Glomerular endothelial cell (primary cell): ENCODE measurements around the gene RB1. TPM values are rescaled to one million over a fixed set of nuclear protein-coding genes. Genes with fewer than 3 reads are reported as not detected.
A peak's percentile ranks its signal among the peaks of the same experiment; 100 is the strongest.

ENCODE experiments used
- DNase-seq: peaks from one replicate; pipeline ENCODE4 v3.0.0-alpha.2; 2011; ENCODE audit warnings: low read depth, low spot score; ENCODE audit errors: extremely low read depth
- total RNA-seq: library from RNA; depleted of rRNA; stranded (reverse); fragments of >200 nt; gene quantifications from 2 replicates; pipeline ENCODE4 v1.2.3, GENCODE V29; 2015

Gene RB1
- total RNA-seq, result 31.2 and 47.0 TPM in 2 replicates

DNA sequence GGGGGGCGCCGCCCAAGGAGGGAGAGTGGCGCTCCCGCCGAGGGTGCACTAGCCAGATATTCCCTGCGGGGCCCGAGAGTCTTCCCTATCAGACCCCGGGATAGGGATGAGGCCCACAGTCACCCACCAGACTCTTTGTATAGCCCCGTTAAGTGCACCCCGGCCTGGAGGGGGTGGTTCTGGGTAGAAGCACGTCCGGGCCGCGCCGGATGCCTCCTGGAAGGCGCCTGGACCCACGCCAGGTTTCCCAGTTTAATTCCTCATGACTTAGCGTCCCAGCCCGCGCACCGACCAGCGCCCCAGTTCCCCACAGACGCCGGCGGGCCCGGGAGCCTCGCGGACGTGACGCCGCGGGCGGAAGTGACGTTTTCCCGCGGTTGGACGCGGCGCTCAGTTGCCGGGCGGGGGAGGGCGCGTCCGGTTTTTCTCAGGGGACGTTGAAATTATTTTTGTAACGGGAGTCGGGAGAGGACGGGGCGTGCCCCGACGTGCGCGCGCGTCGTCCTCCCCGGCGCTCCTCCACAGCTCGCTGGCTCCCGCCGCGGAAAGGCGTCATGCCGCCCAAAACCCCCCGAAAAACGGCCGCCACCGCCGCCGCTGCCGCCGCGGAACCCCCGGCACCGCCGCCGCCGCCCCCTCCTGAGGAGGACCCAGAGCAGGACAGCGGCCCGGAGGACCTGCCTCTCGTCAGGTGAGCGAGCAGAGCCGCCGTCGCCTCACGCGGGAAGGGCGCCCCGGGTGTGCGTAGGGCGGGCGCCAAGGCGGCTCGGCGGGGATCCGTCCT, at the start of gene RB1:
Gene RB1, plus strand, starts transcription at position 393 of the 784 bp plus-strand sequence. Its CDS starts 162 bp downstream, at position 555.
- DNase-seq, result peak; percentile 44

DNA sequence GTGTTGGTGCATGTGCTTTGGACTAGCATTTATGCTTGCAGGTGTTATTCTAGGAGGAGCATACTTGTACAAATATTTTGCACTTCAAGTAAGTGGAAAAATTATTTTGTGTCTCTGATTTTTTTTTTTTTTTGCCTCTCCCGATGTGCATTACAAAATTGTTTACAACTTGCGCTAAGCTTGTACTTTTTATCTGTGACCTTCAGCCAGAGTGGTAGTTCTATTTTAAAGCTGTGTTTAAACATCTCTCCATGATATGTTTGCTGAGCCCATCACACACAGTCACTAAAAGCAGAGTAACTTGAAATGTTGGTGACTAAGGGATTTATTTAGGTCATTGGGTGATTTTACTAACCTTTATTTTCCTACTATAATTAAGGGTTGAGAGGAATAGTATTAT, 49.7 kb upstream of the RB1 start:
- no peak for DNase-seq

DNA sequence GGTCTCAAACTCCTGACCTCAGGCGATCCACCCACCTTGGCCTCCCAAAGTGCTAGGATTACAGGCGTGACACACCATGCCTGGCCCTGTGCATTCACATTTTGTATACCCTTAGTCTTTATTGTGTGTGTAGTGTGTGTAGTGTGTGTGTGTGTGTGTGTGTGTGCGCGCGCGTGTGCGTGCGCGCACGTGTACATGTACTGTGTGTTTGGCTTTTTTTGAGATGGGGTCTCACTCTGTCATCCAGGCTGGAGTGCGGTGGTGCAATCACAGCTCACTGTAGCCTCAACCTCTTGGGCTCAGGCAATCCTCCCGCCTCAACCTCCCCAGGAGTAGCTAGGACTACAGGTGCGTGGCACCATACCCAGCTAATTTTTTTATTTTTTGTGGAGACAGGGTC, 48.5 kb upstream of the RB1 start:
- no peak for DNase-seq

DNA sequence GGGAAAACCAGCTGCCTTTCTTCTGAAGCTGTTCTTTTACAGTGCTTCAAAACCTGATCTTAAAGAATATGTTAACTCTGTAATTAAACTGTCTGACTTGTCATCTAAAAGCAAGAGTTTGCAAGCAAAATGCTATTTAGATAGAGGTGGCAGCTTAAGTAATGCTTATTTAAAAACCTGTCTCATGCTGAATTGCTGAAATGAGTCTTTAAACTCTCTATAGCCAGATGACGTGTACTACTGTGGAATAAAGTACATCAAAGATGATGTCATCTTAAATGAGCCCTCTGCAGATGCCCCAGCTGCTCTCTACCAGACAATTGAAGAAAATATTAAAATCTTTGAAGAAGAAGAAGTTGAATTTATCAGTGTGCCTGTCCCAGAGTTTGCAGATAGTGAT, 47.6 kb upstream of the RB1 start:
- no peak for DNase-seq

DNA sequence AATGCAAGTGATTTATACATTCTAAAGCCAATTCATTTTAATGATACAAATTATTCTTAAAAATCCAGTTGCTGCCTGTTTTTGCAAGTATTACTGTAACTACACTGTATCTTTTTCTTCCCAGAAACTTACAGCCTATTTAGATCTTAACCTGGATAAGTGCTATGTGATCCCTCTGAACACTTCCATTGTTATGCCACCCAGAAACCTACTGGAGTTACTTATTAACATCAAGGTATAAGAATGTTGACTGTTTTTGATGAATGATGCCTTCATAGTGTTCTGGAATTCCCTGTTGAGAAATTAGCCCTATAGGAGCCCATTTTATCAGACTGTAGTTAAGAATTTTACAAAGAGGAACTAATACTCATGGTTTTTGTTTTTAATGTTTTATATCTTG, 45.5 kb upstream of the RB1 start:
- no peak for DNase-seq

DNA sequence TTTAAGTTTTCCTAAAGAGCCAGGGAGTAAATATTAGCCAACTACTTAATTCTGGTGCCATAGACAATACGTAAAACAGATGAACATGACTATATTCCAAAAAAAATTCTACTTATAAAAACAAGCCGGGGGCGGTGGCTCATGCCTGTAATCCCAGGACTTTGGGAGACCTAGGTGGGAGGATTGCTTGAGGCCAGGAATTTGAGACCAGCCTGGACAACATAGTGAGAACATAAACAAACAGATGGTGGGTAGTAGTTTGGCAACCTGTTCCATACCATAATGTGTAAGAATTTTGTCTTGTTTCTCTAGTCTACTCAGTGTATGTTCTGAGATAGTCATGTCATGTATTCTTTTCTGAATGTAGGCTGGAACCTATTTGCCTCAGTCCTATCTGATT, 45.1 kb upstream of the RB1 start:
- no peak for DNase-seq

DNA sequence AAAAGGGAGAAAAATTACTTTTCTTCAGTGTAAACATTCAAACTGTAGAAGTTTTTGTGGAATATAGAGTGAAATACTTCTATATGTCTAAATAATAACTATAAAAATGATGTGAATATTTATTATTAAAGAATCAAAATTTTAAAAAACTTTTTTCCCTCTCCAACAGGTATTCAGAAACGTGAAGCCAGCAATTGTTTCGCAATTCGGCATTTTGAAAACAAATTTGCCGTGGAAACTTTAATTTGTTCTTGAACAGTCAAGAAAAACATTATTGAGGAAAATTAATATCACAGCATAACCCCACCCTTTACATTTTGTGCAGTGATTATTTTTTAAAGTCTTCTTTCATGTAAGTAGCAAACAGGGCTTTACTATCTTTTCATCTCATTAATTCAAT, 42.6 kb upstream of the RB1 start:
- no peak for DNase-seq

DNA sequence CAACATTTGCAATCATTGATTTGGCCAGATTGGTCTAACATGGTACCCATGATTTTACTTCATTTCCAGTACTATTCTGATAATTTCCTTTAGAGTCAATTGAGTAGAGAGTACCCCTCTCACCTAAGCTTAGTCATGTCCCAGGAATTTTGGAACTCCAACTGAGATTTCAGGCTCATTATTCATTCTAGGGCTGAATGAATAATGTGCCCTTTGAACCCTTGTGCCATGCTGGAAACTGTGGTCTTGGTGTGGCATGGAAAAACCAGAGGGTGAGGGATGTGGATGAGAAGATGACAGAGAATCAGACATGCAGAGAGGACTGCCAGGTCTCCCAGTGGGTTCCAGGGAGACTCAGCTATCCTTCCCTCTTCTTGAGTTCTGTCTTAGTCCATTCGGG, 40.4 kb upstream of the RB1 start:
- DNase-seq, result no peak

DNA sequence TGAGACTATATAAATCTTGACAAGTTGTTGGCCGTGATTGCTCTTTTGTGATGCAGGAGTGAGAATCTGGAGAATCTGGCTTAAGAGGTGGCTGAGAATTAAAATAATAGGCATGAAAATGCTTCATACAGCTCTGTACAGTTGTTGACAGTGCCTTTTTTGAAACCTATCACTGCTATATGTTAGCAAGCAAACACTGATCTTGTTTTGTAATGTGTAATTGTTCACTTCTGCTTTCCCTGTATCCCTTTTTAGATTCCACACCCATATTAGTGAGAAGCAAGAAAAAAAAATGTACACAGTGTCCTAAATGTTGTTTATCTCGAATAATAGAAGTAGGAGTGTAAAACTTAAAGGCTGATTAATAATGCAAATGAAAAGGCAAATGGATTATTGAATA, 39.5 kb upstream of the RB1 start:
- no peak for DNase-seq

DNA sequence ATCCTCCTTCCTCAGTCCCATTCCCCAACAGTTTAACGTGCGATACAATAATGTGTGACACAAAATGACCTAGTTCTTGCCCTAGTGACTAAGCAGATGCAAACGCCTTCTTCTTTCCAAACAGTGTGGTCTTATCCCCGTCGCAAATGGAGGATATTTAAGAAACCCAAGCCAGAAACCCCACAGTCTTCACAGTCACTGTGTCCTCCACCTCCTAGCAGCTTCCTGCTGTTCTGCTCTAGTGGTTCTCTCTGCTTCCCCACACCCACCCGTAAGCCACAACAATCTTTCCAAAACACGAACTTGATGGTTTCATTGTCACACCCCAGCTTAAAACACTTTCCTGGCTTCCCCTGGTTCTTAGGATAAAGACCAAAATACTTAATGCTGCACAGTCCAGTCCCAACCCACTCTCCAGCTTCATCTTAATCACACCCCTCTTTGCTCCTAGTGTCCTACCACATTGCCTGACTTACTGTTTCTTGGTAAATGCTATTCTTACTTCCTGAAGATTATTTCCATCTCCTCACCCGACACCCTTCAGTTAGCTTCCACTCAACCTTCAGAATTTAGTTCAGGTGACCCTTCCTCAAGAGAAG, 38.2 kb upstream of the RB1 start:
- DNase-seq, result no peak

DNA sequence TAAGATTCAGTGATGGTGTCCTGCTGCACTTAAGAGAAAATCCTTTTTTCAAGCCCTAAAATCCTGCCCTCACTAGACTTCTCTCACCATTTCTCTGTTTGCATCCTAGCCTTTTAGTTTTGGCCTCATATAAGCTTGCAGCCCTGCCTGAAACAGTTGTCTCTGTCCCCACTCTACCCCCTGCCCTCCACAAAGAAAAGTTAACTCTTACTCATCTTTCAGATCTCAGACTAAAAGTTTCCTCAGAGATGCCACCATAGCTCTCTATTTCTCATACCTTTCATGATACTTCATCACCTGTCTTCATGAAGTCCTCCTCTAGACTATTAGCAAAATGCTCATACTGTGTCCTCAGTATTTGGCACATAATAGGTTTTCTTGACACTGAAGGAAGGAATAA, 37.4 kb upstream of the RB1 start:
- no peak for DNase-seq

DNA sequence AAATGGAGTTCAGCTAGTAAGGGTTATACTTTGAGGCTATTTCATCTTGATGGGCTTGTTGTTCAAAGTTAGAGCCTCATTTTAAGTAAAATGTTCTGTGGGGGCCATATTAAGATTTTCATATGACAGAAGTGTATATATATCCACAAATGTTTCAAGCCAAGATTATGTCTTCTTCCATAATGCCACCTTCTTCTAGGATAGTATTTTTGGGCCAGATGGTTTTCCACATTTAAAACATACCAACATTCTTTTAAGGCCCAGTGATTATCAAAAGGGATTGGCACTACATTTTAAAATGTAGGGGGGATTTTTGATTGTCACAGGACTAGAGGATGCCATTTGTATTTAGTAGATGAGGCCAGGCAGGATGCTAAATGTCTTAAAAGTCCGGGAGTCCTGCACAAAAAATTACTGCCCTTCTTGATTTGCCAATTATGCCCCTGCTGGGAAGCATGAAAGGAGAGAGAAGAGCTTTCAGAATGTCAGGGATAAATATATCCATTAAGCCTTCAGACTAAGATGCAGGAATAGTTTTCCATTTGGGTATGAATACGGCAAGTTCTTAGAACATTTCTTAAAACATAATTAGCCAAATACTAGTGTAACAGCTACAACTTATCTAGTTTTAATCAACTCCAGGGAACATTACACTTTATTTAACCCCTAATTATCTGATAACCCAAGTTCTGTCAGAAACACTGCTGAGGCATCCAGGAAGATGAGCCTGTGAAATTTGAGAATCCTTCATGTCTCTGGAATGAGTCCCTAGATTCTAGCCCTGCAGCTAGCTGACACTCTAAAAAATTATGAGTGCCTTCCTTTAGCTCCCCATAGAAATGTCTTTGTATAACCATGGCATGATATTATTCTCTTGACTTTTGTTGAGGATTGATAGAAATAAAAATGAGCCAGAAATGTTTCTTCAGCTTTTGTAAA, 36.6 kb upstream of the RB1 start:
- no peak for DNase-seq

DNA sequence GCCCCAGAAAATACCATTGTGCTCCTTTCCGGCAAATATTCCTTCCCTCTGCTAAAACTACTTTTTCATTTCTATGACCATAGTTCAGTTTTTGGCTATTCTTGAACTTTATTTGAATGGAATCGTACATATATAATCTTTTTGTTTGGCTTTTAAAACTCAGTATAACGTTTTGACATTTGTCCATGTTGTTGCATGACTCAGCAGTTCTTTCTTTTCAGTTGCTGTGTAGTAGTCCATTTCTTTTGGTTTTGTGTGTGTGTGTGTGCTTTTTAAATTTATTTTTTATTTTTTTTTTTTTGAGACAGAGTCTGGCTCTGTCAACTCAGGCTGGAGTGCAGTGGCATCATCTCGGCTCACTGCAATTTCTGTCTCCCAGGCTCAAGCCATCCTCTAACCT, 35.5 kb upstream of the RB1 start:
- no peak for DNase-seq

DNA sequence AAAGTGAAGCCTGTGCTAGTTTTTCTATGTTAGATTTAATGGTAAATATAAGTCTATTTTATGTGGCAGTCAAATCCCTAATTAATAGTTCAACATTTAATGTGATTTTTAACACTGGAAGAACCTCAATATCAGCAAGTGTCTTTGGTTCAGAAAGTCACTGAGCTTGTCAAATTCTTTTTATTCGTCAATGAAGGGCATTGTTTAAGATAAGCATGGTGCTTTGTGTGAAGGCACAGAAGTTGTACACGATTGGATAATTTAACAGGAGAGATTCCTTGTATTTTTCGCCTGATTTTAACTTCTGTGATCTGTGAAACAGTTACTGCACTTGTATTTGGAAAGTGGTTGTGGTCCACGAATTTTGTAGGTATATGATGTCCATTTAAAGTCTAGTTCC, 30.2 kb upstream of the RB1 start:
- no peak for DNase-seq

DNA sequence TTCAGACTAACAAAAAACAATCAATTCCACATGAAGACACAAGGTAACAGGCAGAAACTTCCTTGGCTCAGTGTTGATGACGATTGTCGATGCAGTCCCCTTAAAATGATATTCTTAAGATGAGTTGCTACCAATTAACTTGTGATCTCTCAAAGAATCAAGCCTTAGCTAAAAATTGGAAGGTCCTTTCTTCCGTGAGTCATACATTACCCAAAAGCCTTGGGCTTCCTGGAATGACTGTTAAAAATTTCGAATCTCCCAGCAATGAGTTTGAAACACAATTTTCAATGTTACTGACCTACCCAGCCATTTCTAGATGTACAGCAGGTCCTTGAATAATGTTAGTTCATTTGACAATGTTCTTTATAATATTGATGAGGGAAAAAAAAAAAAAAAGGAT, 28.0 kb upstream of the RB1 start:
- DNase-seq, result no peak

DNA sequence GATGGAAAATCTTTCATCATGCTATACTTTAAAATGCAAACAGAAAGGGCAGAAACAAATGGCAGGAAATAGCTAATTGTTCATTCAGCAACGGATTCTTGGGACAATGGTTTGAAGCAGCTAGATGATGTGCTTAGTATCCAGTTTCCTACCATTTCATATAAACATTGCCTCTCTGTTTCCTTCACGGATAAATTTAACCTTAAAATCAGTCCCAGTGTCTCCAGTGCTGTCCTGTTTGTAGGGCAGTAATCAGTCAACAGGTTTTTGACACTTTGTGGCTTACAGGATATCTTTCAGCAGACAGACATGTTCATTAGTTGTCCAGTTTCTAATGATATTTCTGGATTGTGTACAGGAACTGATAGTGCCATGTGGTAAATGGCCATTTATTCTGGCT, 24.7 kb upstream of the RB1 start:
- peak; percentile 29 for DNase-seq

DNA sequence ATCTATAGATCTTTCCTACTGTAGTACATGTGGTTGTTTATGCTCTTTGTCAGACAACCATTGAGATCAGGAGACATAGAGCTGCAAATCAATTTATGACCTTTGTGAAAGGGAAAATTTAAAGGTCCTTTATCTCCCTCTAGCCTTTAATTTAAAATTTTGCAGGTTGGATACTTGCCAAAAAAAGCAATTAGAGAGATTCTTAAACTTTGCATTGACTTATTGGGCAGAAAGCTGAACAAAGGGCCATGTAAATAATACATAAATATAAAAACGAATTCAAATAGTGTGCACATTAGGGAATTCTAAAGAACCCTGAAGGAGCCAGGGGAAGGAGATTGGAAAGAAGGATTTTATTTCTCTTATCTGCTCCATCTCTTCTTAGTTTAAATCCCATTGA, 22.0 kb upstream of the RB1 start:
- no peak for DNase-seq

DNA sequence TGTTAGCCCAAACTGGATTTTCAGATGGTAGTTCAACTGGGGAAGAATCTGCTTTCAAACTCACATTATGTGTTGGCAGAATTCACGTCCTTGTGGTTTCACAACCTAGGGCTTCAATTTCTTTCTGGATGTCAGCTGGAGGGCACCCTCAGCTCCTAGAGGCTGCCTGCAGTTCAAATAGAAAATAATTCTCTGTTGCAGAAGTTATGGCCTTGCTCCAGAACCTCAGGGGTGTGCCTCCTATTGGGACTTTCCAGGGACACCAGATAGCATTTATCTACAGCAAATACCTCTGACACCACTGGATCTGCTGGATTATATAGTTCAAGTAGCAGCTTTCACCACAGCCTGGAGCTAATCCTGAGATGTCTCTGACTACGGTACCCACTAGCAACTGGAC, 11.8 kb upstream of the RB1 start:
- DNase-seq, result no peak

DNA sequence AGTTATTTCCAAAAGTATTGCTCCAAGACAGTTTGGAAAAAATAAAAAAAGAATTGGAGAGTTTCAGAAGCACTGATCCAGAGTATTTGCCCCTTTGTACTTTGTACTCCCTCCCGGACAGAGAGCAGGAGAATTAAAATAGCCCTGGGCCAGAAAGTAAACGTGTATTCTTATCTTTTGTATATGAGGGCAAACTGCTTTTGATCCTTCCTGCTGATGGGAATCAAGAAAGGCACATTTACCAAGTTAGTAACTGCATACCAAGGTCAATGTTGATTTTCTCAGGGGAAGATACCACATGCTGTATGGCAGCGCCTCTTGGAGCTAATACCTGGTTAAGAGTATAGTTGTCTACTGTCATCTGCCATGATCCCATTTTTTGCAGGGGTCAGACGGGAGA, 10.9 kb upstream of the RB1 start:
- DNase-seq, result no peak

DNA sequence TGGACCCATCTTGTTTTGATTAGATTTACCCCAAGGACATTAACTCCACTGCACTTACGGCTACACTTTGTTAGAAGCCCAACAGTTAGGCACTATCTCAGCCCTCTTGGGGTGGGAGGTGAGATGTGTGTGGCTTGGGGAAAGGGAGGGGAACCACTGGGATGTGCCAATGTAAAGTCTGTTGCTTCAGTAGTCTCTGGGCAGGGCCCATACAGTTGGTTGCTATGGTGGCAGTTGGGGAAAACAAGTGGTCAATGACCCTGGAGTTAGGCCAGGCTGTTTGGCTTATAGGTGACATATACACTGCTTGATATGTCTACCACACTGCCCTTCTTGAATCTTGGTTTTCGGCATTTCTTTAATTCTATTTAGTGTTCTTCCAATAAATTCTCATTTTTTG, 8.9 kb upstream of the RB1 start:
- DNase-seq, result no peak

DNA sequence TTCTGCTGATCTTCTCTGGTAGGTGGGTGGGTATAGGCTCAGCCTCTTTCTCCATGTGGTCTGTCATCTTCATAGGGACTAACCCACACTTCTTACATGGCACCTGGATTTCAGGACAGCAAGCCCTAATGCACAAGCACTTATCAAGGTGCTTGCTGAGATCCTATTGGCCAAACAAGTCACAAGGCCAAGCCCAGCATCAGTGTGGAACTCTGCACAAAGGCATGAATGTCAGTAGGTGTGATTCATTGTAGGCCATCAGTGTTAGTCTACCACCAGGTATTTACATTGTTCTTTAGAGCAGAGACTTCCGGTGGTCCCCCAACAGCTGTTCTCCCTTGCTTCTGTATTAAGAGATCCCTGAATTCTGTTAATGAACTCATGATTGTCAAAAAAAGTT, 8.3 kb upstream of the RB1 start:
- DNase-seq, result no peak

DNA sequence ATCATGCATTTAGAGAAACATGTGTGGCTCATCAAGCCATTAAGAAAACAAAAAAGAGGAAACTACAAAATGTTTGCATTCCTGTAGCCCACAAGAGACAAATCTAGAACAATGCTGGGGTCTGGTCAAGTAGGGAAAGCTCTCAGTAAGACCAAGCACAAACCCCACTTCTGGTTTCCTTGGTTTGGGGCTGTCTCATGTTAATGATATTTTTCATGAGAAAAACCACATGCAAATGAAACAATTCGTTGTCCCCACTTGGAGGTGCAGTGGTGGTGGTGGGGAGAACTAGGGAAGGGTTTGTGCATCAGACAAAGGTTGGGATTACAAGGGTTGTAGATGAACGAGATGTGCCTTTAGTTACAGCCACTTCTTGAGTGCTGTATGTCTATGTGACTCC, 7.0 kb upstream of the RB1 start:
- no peak for DNase-seq
